ENCODE measurements around the gene TM4SF4.

- TF ChIP-seq, protein P1, sequence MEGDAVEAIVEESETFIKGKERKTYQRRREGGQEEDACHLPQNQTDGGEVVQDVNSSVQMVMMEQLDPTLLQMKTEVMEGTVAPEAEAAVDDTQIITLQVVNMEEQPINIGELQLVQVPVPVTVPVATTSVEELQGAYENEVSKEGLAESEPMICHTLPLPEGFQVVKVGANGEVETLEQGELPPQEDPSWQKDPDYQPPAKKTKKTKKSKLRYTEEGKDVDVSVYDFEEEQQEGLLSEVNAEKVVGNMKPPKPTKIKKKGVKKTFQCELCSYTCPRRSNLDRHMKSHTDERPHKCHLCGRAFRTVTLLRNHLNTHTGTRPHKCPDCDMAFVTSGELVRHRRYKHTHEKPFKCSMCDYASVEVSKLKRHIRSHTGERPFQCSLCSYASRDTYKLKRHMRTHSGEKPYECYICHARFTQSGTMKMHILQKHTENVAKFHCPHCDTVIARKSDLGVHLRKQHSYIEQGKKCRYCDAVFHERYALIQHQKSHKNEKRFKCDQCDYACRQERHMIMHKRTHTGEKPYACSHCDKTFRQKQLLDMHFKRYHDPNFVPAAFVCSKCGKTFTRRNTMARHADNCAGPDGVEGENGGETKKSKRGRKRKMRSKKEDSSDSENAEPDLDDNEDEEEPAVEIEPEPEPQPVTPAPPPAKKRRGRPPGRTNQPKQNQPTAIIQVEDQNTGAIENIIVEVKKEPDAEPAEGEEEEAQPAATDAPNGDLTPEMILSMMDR (IDR thresholded peaks at IDR 0.05; ENCODE audit: low read depth, low read length, missing input control): no peak
- TF ChIP-seq JUND (IDR thresholded peaks at IDR 0.05) (no peak), YY1 (IDR thresholded peaks at IDR 0.05) (no peak), GABPA (IDR thresholded peaks at IDR 0.05 in 1 of 2, conservative IDR thresholded peaks at IDR 0.05 in 1 of 2) (no peak), RAD21 (IDR thresholded peaks at IDR 0.05) (no peak), SP1 (IDR thresholded peaks at IDR 0.05) (no peak), TAF1 (conservative IDR thresholded peaks at IDR 0.05) (no peak), ZBTB33 (IDR thresholded peaks at IDR 0.05) (no peak), REST (IDR thresholded peaks at IDR 0.05) (no peak), EGR1 (IDR thresholded peaks at IDR 0.05; ENCODE audit: low read depth in 2 of 2) (no peak), HNF4A (conservative IDR thresholded peaks at IDR 0.05) (no peak), RXRA (IDR thresholded peaks at IDR 0.05) (no peak)
- TF ChIP-seq, protein P2, sequence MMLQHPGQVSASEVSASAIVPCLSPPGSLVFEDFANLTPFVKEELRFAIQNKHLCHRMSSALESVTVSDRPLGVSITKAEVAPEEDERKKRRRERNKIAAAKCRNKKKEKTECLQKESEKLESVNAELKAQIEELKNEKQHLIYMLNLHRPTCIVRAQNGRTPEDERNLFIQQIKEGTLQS (IDR thresholded peaks at IDR 0.05): no peak
- TF ChIP-seq, protein P3, sequence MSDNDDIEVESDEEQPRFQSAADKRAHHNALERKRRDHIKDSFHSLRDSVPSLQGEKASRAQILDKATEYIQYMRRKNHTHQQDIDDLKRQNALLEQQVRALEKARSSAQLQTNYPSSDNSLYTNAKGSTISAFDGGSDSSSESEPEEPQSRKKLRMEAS (IDR thresholded peaks at IDR 0.05): no peak
Observed at GRCh38 chr3:149494759-149495580, 20.5 kb downstream of the TM4SF4 start.

Measured in liver (tissue), 3 donors.